Transverse colon (tissue), 4 donors: ENCODE results near the gene ZC3H7A. TPM values are rescaled to one million over a fixed set of nuclear protein-coding genes. Genes with fewer than 3 reads are reported as not detected.

Experiments used
- DNase-seq: peaks from one replicate; pipeline ENCODE4 v3.0.0-alpha.2; 2019
- H3K27ac ChIP-seq, 4 donors: fragments of 200-600 bp; sonication (generic); 2 replicates each; pipeline ENCODE4 v1.5.1; 2016 to 2018; ENCODE audit warnings: inconsistent platforms in 4 of 4
- H3K27me3 ChIP-seq: fragments of 200-600 bp; sonication (generic); 2 replicates; pipeline ENCODE4 v1.5.1; 2017; ENCODE audit warnings: inconsistent platforms
- H3K36me3 ChIP-seq, 4 donors: fragments of 200-600 bp; sonication (generic); 2 replicates each; pipeline ENCODE4 v1.5.1; 2017 to 2019; ENCODE audit warnings: inconsistent platforms in 4 of 4
- H3K4me1 ChIP-seq, 4 donors: fragments of 200-600 bp; sonication (generic); 2 replicates each; pipeline ENCODE4 v1.5.1; 2017 to 2020; ENCODE audit warnings: inconsistent platforms in 4 of 4
- H3K4me3 ChIP-seq, 4 donors: fragments of 200-600 bp; sonication (generic); 1 replicate in 1 of 4; 2 replicates in 3 of 4; pipeline versions ENCODE4 v1.5.1 to v1.6.1; 2017 to 2019; ENCODE audit warnings: inconsistent platforms in 4 of 4
- H3K9me3 ChIP-seq, 2 donors: fragments of 200-600 bp; sonication (generic); 2 replicates each; pipeline ENCODE4 v1.5.1; 2017 to 2019; ENCODE audit warnings: inconsistent platforms in 2 of 2
- EP300 ChIP-seq: sonication (generic); formaldehyde crosslinking; IDR thresholded peaks from one replicate; pipeline ENCODE4 v1.6.1; 2017; ENCODE audit warnings: antibody characterized with exemption, low read depth
- POLR2A ChIP-seq: fragments of 450-650 bp; IDR thresholded peaks from one replicate; pipeline ENCODE4 v1.6.1; 2016; ENCODE audit warnings: antibody characterized with exemption, mild to moderate bottlenecking, moderate library complexity
- POLR2AphosphoS5 ChIP-seq, 3 donors: sonication (generic); formaldehyde crosslinking; IDR thresholded peaks; one replicate each; pipeline ENCODE4 v1.6.1; 2016; ENCODE audit warnings: antibody characterized with exemption in 3 of 3
- WGBS, 2 donors: methylation state at CpG; one replicate each; pipeline ENCODE4 v1.1.5; 2018; ENCODE audit warnings: low coverage in 1 of 2; 5-methylcytosine and 5-hydroxymethylcytosine counted together
- in situ Hi-C, 4 donors: fragments of 200-750 bp; cut with MboI; loops; one replicate each; pipeline versions ENCODE4 v1.15.0 to v1.15.1; 2017; ENCODE audit warnings: low sequenced_read_pairs in 3 of 4, low pct_ligation_motif_present in 1 of 4, low pct_unique_long_range_greater_than_20kb in 1 of 4
- intact Hi-C: fragments of 100-400 bp; cut with DNase I; formaldehyde crosslinking; loops from one replicate; pipeline ENCODE4 v1.15.1; 2023; ENCODE audit warnings: low total_unique reads
- total RNA-seq, 4 donors: library from RNA; depleted of rRNA; stranded (reverse); fragments of >200 nt; gene quantifications; one replicate each; pipeline ENCODE4 v1.1.0, GENCODE V29; 2016
- TF ChIP-seq, protein P1 (sequence below), 5 experiments: fragments of 200-600 bp in 3 of 5; fragments of 450-650 bp in 2 of 5; sonication (generic) in 3 of 5; IDR thresholded peaks; 1 replicate in 2 of 5; 2 replicates in 3 of 5; pipeline ENCODE4 v1.5.1; 2016 to 2017; ENCODE audit warnings: antibody characterized with exemption in 5 of 5, inconsistent platforms in 3 of 5, mild to moderate bottlenecking in 2 of 5, moderate library complexity in 1 of 5

Gene ZC3H7A
- total RNA-seq, 4 donors from 2014 or later: 38.1 to 92.0 (median 63.3) TPM

DNA sequence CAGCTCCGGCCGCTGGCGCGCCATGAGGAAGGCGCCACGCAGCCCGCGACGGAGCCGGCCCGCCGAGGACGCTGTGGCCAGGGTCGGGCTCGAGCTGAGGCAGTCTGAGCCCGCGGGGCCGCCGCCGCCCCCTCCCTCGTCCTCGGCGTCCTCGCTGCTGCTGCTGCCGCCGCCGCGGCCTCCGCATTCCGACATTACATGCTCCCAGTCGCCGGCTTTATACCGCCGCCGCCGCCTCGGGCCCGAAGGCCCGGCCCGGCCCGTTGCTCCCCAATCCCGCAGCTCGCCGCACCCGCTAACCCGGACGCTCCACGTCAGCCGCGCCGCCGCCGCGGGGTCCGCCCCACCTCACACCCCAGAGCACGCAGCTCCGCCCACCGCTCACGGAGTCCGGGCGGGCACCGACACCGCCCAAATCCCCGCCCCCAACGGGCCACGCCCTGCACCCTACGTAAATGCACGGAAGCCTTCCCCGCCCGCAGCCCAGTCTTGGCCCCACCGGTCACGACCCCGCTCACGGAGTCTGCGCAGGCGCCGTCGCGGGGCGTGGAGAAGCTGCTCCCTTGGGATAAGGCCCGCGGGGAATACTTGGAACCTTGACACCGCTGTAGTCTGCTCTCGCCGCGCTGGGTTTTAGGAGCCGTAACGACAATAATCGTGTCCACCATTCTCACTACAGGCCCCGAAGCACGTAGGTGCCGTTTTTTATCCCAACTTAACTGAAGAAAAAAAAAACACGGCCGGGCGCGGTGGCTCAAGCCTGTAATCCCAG, 54.3 kb downstream of the ZC3H7A start, which contains the start of gene TXNDC11:
TSS of gene TXNDC11 (minus strand) at position 322 of the 772 bp plus-strand sequence. CDS start at position 195, 127 bp downstream.
- TF ChIP-seq EP300 (peak; percentile 82), POLR2A (peak; percentile 93), POLR2AphosphoS5 (IDR thresholded peaks at IDR 0.05) (peak; percentile 83 to 93 (median 90))
- TF ChIP-seq, protein P1, sequence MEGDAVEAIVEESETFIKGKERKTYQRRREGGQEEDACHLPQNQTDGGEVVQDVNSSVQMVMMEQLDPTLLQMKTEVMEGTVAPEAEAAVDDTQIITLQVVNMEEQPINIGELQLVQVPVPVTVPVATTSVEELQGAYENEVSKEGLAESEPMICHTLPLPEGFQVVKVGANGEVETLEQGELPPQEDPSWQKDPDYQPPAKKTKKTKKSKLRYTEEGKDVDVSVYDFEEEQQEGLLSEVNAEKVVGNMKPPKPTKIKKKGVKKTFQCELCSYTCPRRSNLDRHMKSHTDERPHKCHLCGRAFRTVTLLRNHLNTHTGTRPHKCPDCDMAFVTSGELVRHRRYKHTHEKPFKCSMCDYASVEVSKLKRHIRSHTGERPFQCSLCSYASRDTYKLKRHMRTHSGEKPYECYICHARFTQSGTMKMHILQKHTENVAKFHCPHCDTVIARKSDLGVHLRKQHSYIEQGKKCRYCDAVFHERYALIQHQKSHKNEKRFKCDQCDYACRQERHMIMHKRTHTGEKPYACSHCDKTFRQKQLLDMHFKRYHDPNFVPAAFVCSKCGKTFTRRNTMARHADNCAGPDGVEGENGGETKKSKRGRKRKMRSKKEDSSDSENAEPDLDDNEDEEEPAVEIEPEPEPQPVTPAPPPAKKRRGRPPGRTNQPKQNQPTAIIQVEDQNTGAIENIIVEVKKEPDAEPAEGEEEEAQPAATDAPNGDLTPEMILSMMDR (IDR thresholded peaks at IDR 0.05): no peak
- DNase-seq: peak; percentile 100
- peak within 1 kb of the TSS; percentile 98 to 100 (median 98) for H3K27ac ChIP-seq
- 1 to 2% methylated on average over 7 to 67 of the region's 96 CpGs for WGBS, 2 donors
- in situ Hi-C loops: no loop called here
- intact Hi-C loops: loop anchor here (2.0 kb wide), 1 partner anchor 54 kb away; the partner anchor contains the start of gene ZC3H7A
- H3K4me1 ChIP-seq: peaks cover 11 to 64% (median 49%) of the 10 kb centered on the region in 4 donors
- peak within 1 kb of the TSS; percentile 80 to 86 (median 82) for H3K4me3 ChIP-seq
- no peaks in the 10 kb centered on the region for H3K36me3 ChIP-seq
- no peaks in the 10 kb centered on the region for H3K9me3 ChIP-seq
- H3K27me3 ChIP-seq: no peaks in the 10 kb centered on the region

DNA sequence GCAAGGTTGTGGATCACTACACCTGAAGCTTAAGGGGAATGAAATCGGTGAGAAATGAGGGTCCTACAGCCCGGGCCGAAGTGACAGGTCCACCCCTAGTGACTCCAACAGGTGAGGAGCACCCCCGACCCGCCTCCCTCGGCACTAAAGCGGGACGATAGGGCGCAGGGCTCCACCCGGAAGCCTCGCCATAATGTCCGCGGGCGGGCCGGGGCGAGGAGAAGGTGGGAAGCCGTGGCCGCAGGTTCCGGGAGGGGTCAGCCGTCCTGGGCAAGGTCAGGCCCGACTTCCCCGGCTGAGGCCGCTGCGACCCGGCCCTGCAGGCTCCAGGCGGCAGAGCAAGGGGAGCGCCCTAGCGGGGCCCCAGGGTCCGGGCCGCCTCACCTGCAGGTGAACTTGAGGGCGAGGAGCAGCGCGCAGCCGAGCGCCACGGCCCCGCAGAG, 54.9 kb downstream of the ZC3H7A start:
- Histone ChIP-seq H3K4me1 (peaks cover 11 to 58% (median 48%) of the 10 kb centered on the region in 4 donors), H3K4me3 (peak overlapping the region; percentile 80 to 86 (median 82)), H3K9me3 (no peaks in the 10 kb centered on the region), H3K27ac (peak overlapping the region; percentile 98 to 100 (median 98)), H3K27me3 (no peaks in the 10 kb centered on the region), H3K36me3 (no peaks in the 10 kb centered on the region)
- intact Hi-C loops: loop anchor here (2.0 kb wide), 1 partner anchor 55 kb away; the partner anchor contains the start of gene ZC3H7A
- in situ Hi-C loops: no loop called here
- DNase-seq: peak; percentile 67
- 0% methylated on average over 35 of the region's 37 CpGs; no CpG with 5 or more reads in 1 of the 2 donors for WGBS, 2 donors
- TF ChIP-seq, protein P1 (IDR thresholded peaks at IDR 0.05): peak in 3 of 5 experiments; percentile 9 to 40 (median 25)
- TF ChIP-seq POLR2AphosphoS5 (IDR thresholded peaks at IDR 0.05) (peak in 1 of 3 donors; percentile 6), EP300 (no peak), POLR2A (no peak)

DNA sequence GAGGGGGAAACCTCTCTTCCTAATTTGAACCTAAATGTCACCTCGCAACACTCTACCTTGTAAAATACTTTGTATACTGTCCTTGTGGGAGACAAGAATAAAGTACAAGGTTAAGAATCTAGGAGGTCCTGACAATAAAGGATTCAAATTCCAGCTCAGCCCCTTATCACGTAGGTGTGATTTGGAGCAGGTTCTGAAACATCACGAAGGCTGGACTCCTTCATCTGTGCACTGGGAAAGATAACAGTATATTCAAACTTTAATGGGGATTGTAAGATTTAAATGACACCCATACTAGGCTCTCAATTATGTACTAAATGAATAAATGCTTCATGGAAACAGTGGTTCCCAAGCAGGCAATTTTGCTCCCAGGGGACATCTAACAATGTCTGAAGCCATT, 56.5 kb downstream of the ZC3H7A start:
- Histone ChIP-seq H3K27ac (peak overlapping the region; percentile 98 to 100 (median 98)), H3K4me1 (peaks cover 11 to 65% (median 46%) of the 10 kb centered on the region in 4 donors), H3K4me3 (peak overlapping the region in 3 of 4 donors; percentile 80 to 86 (median 83)), H3K9me3 (no peaks in the 10 kb centered on the region), H3K27me3 (no peaks in the 10 kb centered on the region), H3K36me3 (peaks cover 0 to 15% (median 5%) of the 10 kb centered on the region in 4 donors)
- DNase-seq: no peak
- 32 to 33% methylated on average over 3 of the region's 3 CpGs for WGBS, 2 donors
- TF ChIP-seq POLR2AphosphoS5 (IDR thresholded peaks at IDR 0.05) (no peak), POLR2A (no peak), EP300 (no peak)
- TF ChIP-seq, protein P1 (IDR thresholded peaks at IDR 0.05): no peak
- in situ Hi-C loops: no loop called here
- intact Hi-C loops: no loop called here
